Osteoblast (primary cell): Measurements from ENCODE around the gene C1QC. TPM values are rescaled to one million over a fixed set of nuclear protein-coding genes. Genes with fewer than 3 reads are reported as not detected.

Experiments
- DNase-seq: peaks from one replicate; pipeline ENCODE4 v3.0.0; 2011; ENCODE audit warnings: low spot score, mixed read lengths; ENCODE audit not compliant: insufficient read length; ENCODE audit errors: missing footprints
- H2AFZ ChIP-seq: 2 replicates; pipeline ENCODE4 v1.6.0; 2011; ENCODE audit warnings: mild to moderate bottlenecking, low read length
- H3K27ac ChIP-seq: 2 replicates; pipeline ENCODE4 v1.5.1; 2011; ENCODE audit warnings: mild to moderate bottlenecking, low read depth, low read length, moderate library complexity
- H3K27me3 ChIP-seq: 2 replicates; pipeline ENCODE4 v1.6.0; 2012; ENCODE audit warnings: mild to moderate bottlenecking, control low read depth, inconsistent platforms, low read length, moderate library complexity; ENCODE audit not compliant: insufficient read depth
- H3K36me3 ChIP-seq: 2 replicates; pipeline ENCODE4 v1.5.1; 2011; ENCODE audit warnings: mild to moderate bottlenecking, low read length, control low read depth, moderate library complexity; ENCODE audit not compliant: insufficient read depth
- H3K4me1 ChIP-seq: 2 replicates; pipeline ENCODE4 v1.5.1; 2011; ENCODE audit warnings: mild to moderate bottlenecking, low read length, control low read depth, moderate library complexity; ENCODE audit not compliant: insufficient read depth
- H3K4me2 ChIP-seq: 2 replicates; pipeline ENCODE4 v1.6.0; 2011; ENCODE audit warnings: mild to moderate bottlenecking, low read length; ENCODE audit not compliant: insufficient read depth
- H3K4me3 ChIP-seq: fragments of 200-600 bp; sonication (generic); 3 replicates; pipeline ENCODE4 v1.5.1; 2012; ENCODE audit warnings: mild to moderate bottlenecking, low read length, inconsistent platforms; ENCODE audit not compliant: insufficient read depth
- H3K79me2 ChIP-seq: 2 replicates; pipeline ENCODE4 v1.6.0; 2012; ENCODE audit warnings: mild to moderate bottlenecking, low read length, control low read depth, inconsistent platforms; ENCODE audit not compliant: insufficient read depth
- H3K9me3 ChIP-seq: 2 replicates; pipeline ENCODE4 v1.5.1; 2011; ENCODE audit warnings: low read depth, low read length, control low read depth
- H4K20me1 ChIP-seq: 2 replicates; pipeline ENCODE4 v1.6.0; 2012; ENCODE audit warnings: mild to moderate bottlenecking, low read length, control low read depth; ENCODE audit not compliant: insufficient read depth
- total RNA-seq: library from RNA; depleted of rRNA; stranded (reverse); fragments of >200 nt; gene quantifications from 2 replicates; pipeline ENCODE4 v1.2.3, GENCODE V29; 2012
- TF ChIP-seq, protein P1 (sequence below): IDR thresholded peaks from 2 replicates; pipeline ENCODE4 v1.5.1; 2011; ENCODE audit warnings: mild to moderate bottlenecking, low read depth, low read length, moderate library complexity; ENCODE audit errors: extremely low read depth

C1QC gene
- total RNA-seq, 1 donor, result 2.2 TPM

DNA sequence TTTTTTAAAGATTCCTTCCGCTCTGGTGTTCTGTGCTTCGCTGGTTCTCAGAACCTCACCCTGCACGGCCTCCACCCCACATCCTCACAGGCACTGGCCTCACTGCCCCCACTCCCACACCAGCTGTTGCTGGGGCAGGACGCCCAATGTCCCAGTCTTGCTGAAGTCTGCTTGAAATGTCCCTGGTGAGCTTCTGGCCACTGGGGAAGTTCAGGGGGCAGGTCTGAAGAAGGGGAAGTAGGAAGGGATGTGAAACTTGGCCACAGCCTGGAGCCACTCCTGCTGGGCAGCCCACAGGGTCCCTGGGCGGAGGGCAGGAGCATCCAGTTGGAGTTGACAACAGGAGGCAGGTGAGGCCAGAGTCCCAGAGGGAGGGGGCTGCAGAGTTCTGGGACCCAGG, 7.1 kb upstream of the C1QC start, which contains the start of gene C1QA:
Gene C1QA, plus strand, starts transcription at position 276 of the 400 bp plus-strand sequence. CDS start 989 bp downstream, outside the sequence.
- peaks cover 21% of the 10 kb centered on the region for H3K27me3 ChIP-seq
- H3K27ac ChIP-seq, result no peak within 1 kb of the TSS
- TF ChIP-seq, protein P1, sequence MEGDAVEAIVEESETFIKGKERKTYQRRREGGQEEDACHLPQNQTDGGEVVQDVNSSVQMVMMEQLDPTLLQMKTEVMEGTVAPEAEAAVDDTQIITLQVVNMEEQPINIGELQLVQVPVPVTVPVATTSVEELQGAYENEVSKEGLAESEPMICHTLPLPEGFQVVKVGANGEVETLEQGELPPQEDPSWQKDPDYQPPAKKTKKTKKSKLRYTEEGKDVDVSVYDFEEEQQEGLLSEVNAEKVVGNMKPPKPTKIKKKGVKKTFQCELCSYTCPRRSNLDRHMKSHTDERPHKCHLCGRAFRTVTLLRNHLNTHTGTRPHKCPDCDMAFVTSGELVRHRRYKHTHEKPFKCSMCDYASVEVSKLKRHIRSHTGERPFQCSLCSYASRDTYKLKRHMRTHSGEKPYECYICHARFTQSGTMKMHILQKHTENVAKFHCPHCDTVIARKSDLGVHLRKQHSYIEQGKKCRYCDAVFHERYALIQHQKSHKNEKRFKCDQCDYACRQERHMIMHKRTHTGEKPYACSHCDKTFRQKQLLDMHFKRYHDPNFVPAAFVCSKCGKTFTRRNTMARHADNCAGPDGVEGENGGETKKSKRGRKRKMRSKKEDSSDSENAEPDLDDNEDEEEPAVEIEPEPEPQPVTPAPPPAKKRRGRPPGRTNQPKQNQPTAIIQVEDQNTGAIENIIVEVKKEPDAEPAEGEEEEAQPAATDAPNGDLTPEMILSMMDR, result no peak
- no peak within 1 kb of the TSS for H3K4me2 ChIP-seq
- H2AFZ ChIP-seq, result no peak within 1 kb of the TSS
- H3K79me2 ChIP-seq, result no peaks in the 10 kb centered on the region
- peak; percentile 18 for DNase-seq
- H3K9me3 ChIP-seq, result no peaks in the 10 kb centered on the region
- no peaks in the 10 kb centered on the region for H3K4me1 ChIP-seq
- H3K4me3 ChIP-seq, result no peak within 1 kb of the TSS
- H3K36me3 ChIP-seq, result no peaks in the 10 kb centered on the region
- no peaks in the 10 kb centered on the region for H4K20me1 ChIP-seq

DNA sequence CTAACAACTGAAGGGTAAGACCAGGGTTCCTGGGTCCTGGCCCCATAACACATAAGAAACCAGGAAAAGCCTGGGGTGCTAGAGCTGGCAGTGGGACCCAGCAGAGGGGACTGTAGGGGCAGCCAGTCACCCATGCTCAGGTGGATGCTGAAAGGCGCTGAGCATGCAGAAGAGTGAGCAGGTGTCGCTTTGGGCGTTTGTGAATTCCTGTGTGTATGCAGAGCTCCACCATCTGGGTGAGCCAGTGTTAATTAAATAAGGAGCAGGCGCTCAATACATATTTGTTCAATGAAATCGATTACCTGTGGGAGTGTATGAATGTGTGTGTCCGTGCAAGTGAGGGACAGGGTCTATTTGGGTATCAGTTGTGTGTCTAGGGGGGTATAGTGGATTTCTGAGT, 6.5 kb upstream of the C1QC start:
- no peaks in the 10 kb centered on the region for H3K4me1 ChIP-seq
- peaks cover 2% of the 10 kb centered on the region for H4K20me1 ChIP-seq
- peaks cover 19% of the 10 kb centered on the region for H3K27me3 ChIP-seq
- H3K36me3 ChIP-seq, result no peaks in the 10 kb centered on the region
- H3K79me2 ChIP-seq, result no peaks in the 10 kb centered on the region
- peak; percentile 37 for DNase-seq
- H3K4me3 ChIP-seq, result no peak overlapping the region
- TF ChIP-seq, protein P1, result no peak
- no peak overlapping the region for H3K27ac ChIP-seq
- H3K9me3 ChIP-seq, result no peaks in the 10 kb centered on the region
- H3K4me2 ChIP-seq, result no peak overlapping the region
- H2AFZ ChIP-seq, result no peak overlapping the region

DNA sequence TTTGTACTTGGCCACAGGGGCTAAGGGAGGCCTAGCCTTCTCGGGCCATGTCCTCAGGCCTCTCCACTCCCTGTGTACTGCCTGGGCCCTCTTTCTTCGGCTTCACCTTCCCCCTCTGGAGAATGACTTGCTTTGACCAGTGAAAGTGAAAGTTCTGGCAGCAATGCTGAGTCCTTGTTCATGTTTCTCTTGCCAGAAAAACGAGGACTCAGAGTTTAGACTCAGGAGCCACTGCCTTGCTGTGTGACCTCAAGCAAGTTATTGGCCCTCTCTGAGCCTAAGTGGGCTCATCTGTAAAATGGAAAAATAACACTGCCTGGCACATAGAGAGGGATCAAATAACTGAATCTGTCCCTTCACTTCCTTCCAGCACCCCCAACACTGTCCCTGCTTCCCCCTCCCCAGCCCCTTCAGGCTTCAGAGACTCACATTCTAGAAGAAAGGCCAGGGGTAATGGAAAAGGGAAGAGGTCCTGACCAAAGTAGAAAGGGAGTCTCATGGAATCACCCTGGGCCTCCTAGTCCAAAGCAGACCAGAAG, 5.5 kb upstream of the C1QC start:
- DNase-seq, result peak; percentile 63
- Histone ChIP-seq H3K36me3 (no peaks in the 10 kb centered on the region), H3K9me3 (no peaks in the 10 kb centered on the region), H4K20me1 (peaks cover 2% of the 10 kb centered on the region), H3K4me2 (no peak overlapping the region), H3K27ac (no peak overlapping the region), H3K27me3 (peaks cover 13% of the 10 kb centered on the region), H3K79me2 (no peaks in the 10 kb centered on the region), H2AFZ (no peak overlapping the region), H3K4me3 (no peak overlapping the region), H3K4me1 (no peaks in the 10 kb centered on the region)
- TF ChIP-seq, protein P1, result no peak

DNA sequence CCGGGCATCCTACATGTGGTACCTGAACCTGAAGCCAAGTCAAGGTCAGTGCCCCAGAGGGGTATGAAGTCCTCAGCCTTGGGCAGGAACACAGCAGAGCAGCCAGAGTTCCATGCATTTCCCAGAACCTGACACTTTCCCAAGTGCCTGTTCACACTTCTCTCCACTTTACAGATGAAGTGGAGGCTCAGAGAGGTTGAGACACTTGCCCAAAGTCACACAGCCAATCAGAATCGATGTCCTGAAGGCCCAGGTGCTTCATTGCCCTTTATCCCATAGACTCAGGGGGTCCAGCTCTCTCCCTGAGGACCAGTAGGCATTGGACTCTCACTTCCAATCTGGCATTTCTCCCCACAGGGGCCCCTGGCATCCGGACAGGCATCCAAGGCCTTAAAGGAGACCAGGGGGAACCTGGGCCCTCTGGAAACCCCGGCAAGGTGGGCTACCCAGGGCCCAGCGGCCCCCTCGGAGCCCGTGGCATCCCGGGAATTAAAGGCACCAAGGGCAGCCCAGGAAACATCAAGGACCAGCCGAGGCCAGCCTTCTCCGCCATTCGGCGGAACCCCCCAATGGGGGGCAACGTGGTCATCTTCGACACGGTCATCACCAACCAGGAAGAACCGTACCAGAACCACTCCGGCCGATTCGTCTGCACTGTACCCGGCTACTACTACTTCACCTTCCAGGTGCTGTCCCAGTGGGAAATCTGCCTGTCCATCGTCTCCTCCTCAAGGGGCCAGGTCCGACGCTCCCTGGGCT, 4.8 kb upstream of the C1QC start:
- no peaks in the 10 kb centered on the region for H3K79me2 ChIP-seq
- no peak overlapping the region for H3K4me2 ChIP-seq
- no peak overlapping the region for H3K4me3 ChIP-seq
- no peaks in the 10 kb centered on the region for H3K9me3 ChIP-seq
- no peaks in the 10 kb centered on the region for H3K36me3 ChIP-seq
- no peak overlapping the region for H2AFZ ChIP-seq
- peaks cover 8% of the 10 kb centered on the region for H3K27me3 ChIP-seq
- H3K27ac ChIP-seq, result no peak overlapping the region
- peaks cover 2% of the 10 kb centered on the region for H4K20me1 ChIP-seq
- H3K4me1 ChIP-seq, result no peaks in the 10 kb centered on the region
- TF ChIP-seq, protein P1, result no peak
- DNase-seq, result peak; percentile 79
